ENCODE results near the gene SCARB1. TPM values are rescaled to one million over a fixed set of nuclear protein-coding genes. Genes with fewer than 3 reads are reported as not detected.

The SCARB1 gene
- total RNA-seq, 4 donors from 2014 or later: 33.7 to 252 (median 43.6) TPM

GRCh38 chr12:124795081-124795948, 68.3 kb downstream of the SCARB1 start:
- no peak for TF ChIP-seq CTCF (IDR thresholded peaks at IDR 0.05)
- TF ChIP-seq EP300 (IDR thresholded peaks at IDR 0.05; ENCODE audit: low read depth): no peak
- TF ChIP-seq POLR2A (IDR thresholded peaks at IDR 0.05): no peak
- TF ChIP-seq POLR2AphosphoS5 (IDR thresholded peaks at IDR 0.05): no peak
- no peaks in the 10 kb centered on the region for H3K9me3 ChIP-seq
- H3K4me3 ChIP-seq: no peak overlapping the region
- no peak overlapping the region for H3K27ac ChIP-seq
- no peaks in the 10 kb centered on the region for H3K27me3 ChIP-seq
- H3K4me1 ChIP-seq: no peaks in the 10 kb centered on the region
- WGBS, 2 donors (ENCODE audit: low coverage in 1 of 2): 83 to 90% methylated on average over 1 to 6 of the region's 6 CpGs
- DNase-seq: no peak
- no peaks in the 10 kb centered on the region for H3K36me3 ChIP-seq
- in situ Hi-C loops (cut with MboI; ENCODE audit: low pct_ligation_motif_present in 1 of 4, low pct_unique_long_range_greater_than_20kb in 1 of 4, low sequenced_read_pairs in 3 of 4): no loop called here
- intact Hi-C loops (cut with DNase I; ENCODE audit: low total_unique reads): no loop called here

- DNase-seq: no peak
- TF ChIP-seq CTCF (IDR thresholded peaks at IDR 0.05) (no peak), POLR2A (IDR thresholded peaks at IDR 0.05) (no peak)
- Histone ChIP-seq H3K9me3 (no peaks in the 10 kb centered on the region), H3K4me1 (no peaks in the 10 kb centered on the region), H3K27me3 (no peaks in the 10 kb centered on the region), H3K4me3 (no peak overlapping the region), H3K36me3 (no peaks in the 10 kb centered on the region), H3K27ac (no peak overlapping the region)
- in situ Hi-C loops (cut with MboI; ENCODE audit: low pct_ligation_motif_present in 1 of 4, low pct_unique_long_range_greater_than_20kb in 1 of 4, low sequenced_read_pairs in 3 of 4): no loop called here
- intact Hi-C loops (cut with DNase I; ENCODE audit: low total_unique reads): no loop called here
- WGBS, 2 donors (ENCODE audit: low coverage in 1 of 2): 93 to 96% methylated on average over 11 to 15 of the region's 15 CpGs
Measured at GRCh38 chr12:124792961-124793441, 70.7 kb downstream of the SCARB1 start.

- Histone ChIP-seq H3K36me3 (no peaks in the 10 kb centered on the region), H3K27me3 (no peaks in the 10 kb centered on the region), H3K4me3 (no peak overlapping the region), H3K27ac (no peak overlapping the region), H3K9me3 (no peaks in the 10 kb centered on the region), H3K4me1 (no peaks in the 10 kb centered on the region)
- in situ Hi-C loops (cut with MboI; ENCODE audit: low pct_ligation_motif_present in 1 of 4, low pct_unique_long_range_greater_than_20kb in 1 of 4, low sequenced_read_pairs in 3 of 4) (no loop called here), intact Hi-C loops (cut with DNase I; ENCODE audit: low total_unique reads) (no loop called here)
- WGBS, 2 donors (ENCODE audit: low coverage in 1 of 2): 88 to 96% methylated on average over 4 to 13 of the region's 13 CpGs
- TF ChIP-seq POLR2A (IDR thresholded peaks at IDR 0.05): no peak
- TF ChIP-seq POLR2AphosphoS5 (IDR thresholded peaks at IDR 0.05): no peak
- no peak for TF ChIP-seq EP300 (IDR thresholded peaks at IDR 0.05; ENCODE audit: low read depth)
- TF ChIP-seq CTCF (IDR thresholded peaks at IDR 0.05): no peak
- no peak for DNase-seq
Measured at GRCh38 chr12:124792156-124792555, 71.5 kb downstream of the SCARB1 start.

GRCh38 chr12:124790650-124791400, 72.8 kb downstream of the SCARB1 start:
- in situ Hi-C loops (cut with MboI; ENCODE audit: low pct_ligation_motif_present in 1 of 4, low pct_unique_long_range_greater_than_20kb in 1 of 4, low sequenced_read_pairs in 3 of 4): no loop called here
- Histone ChIP-seq H3K9me3 (no peaks in the 10 kb centered on the region), H3K36me3 (no peaks in the 10 kb centered on the region), H3K27me3 (no peaks in the 10 kb centered on the region), H3K4me1 (no peaks in the 10 kb centered on the region), H3K27ac (no peak overlapping the region), H3K4me3 (no peak overlapping the region)
- intact Hi-C loops (cut with DNase I; ENCODE audit: low total_unique reads): no loop called here
- WGBS, 2 donors (ENCODE audit: low coverage in 1 of 2): 88% methylated on average over 21 of the region's 21 CpGs; no CpG with 5 or more reads in 1 of the 2 donors
- no peak for DNase-seq
- TF ChIP-seq EP300 (IDR thresholded peaks at IDR 0.05; ENCODE audit: low read depth) (no peak), POLR2AphosphoS5 (IDR thresholded peaks at IDR 0.05) (no peak), CTCF (IDR thresholded peaks at IDR 0.05) (no peak), POLR2A (IDR thresholded peaks at IDR 0.05) (no peak)
